ENCODE data around the gene DDX54. TPM values are rescaled to one million over a fixed set of nuclear protein-coding genes. Genes with fewer than 3 reads are reported as not detected.
"Not testable (repeated sequence)": the region's sequence is repeated elsewhere in the genome, so short reads cannot be mapped to it uniquely, and the experiment has no call there.

DDX54 gene
- total RNA-seq, 1 donor from 2014 or later, result 65.2 TPM

- DNase-seq (ENCODE audit: low spot score), result no peak
Measured at GRCh38 chr12:113120670-113121370, 64.5 kb downstream of the DDX54 start.

DNA sequence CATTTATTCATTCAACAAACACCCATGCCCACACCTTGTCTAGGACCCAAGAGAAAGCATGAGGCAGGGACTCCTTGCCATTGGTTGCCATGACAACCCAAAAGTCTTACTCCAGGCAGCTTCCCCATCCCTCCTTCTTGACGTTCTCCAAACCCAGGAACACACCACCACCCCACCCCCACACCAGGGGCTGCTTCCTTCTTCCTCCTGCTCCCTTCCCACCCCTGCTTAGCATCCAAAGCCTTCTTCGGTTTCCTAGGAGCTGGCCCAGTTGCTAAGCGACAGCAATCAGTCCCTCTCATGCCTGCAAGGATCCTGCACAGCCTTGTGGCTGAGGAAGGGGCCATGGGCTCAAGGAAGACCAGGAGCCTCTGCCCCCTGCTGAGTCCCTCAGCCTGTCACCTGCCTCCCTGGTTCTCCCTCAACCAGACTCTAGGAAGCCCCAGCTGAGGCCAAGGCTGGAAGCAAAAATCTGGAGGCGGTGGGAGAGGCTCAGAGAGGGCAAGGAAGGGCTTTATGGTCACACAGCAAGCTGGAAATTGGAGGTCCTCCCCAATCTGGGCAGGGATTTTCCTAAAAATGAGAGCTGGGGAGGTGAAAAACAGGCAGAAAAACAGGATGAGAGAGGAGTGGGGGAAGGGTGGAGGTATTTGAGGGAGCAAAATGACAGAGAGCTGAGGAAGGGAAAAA lies 65.2 kb downstream of the DDX54 start:
- DNase-seq (ENCODE audit: low spot score), result no peak

DNA sequence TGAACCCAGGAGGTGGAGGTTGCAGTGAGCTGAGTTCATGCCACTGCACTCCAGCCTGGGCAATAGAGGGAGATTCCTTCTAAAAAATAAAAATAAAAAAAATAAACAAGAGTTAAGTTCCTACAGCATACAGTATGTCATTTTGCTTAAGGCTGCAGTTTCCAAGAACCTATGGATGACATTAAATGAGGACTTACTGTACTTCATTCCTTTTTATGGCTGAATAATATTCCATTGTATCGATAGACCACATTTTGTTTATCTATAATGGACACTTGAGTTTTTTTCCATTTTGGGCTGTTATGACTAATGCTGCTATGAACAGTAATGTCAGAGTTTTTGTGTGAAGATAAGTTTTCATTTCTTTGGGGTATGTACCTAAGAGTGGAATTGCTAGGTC lies 67.1 kb downstream of the DDX54 start:
- DNase-seq (ENCODE audit: low spot score), result no peak

DNA sequence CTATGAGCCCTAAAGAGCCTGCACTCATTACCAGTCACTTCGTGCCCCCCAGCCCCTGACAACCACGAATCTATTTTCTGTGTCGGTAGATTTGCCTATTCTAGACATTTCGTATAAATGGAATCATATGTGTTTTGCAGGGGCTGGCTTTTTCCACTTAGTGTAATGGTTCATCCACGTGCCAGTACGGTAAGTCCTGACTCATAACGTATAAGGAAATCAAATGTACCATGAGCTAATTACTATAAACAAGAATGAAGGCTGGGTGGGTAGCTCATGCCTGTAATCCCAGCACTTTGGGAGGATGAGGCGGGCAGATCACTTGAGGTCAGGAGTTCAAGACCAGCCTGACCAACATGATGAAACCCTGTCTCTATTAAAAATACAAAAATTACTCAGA lies 67.6 kb downstream of the DDX54 start:
- not testable (repeated sequence) for DNase-seq (ENCODE audit: low spot score)

DNA sequence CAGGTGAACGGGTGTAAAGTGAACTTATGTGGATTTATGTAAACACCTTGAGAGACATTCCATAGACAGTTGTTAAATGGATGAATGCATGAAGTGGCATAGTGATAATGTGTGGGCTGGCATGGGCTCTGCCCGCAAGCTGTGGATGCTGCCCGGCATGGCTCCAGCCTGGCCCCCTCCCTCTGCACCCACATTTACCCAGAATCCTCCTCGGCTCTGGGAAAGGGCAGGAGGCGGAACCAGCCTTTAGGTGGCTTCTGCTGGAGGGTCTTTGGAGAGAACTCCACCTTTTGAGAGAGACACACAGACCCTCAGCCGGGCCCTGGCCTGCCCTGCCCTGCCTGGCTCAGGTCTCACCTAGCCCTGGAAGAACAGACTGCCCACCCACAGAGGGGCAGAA lies 68.4 kb downstream of the DDX54 start:
- no peak for DNase-seq (ENCODE audit: low spot score)

GRCh38 chr12:113115455-113116126 lies 69.7 kb downstream of the DDX54 start:
- DNase-seq (ENCODE audit: low spot score), result no peak

DNA sequence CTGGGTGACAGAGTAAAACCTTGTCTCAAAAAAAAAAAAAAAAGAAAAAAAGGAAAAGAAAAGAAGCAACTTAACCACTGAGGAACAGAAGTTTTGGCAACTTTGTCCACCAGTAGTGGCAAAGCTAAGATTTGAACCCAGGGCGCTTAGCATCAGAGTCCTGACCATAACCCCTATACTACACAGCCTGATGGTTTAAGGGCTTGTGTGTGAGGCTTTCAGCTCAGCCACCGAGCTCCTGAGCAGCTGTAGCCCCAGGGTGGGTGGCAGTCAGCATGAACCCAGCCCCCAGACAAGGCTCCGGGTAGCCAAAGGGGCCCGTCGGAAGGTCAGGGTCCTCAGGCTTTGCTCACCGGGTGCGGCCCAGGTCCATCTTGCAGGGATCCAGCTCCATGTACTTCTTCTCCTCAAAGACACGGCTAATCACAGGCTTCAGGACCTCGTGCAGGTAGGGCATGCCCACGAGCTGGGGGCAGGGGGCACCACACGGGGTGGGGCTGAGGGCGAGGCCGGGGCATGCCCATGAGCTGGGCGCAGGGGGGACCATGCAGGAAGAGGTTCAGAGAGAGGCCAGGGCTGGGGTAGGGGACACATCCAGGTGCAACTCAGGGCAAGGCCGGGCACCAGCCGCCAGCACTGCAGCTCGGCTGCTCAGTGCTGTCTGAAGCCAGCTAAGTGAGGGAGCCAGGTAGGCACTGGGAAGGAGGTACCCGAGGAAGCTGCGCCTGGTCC lies 70.7 kb downstream of the DDX54 start:
- DNase-seq (ENCODE audit: low spot score), result no peak

- no peak for DNase-seq (ENCODE audit: low spot score)
Measured at GRCh38 chr12:113113397-113113796, 71.9 kb downstream of the DDX54 start.

DNA sequence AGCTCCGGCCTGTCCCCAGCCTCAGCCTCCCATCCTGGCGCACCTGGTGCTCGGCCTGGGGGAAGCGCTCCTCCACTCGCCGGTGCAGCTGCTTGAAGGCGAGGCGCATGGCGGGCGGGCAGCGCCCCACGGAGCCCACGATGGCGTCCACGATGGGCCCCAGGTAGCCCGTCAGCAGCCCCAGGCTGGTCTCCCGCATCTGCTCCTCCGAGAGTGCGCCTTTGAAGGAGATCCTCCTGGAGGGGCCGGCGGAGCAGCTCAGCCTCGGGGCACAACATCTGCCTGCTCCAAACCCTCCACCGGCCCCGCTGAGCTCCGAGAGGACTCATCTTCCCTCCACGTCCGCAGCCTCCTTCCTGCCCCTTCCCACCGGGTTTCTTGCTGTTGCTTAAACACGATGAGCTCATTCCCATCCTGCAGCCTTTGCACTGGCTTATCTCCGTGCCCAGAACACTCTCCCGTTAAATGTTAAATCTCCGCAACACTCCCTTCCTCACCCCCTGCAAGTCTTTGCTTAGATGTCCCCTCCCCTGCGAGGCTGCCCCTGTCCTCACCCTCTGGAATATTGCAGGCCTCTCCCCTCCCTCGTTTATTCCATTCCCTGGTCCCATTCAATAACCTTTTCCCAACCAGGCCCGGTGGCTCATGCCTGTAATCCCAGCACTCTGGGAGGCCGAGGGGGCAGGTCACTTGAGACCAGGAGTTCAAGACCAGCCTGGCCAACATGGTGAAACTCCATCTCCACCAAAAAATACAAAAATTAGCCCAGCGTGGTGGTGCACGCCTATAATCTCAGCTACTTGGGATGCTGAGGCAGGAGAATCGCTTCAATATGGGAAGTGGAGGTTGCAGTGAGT lies 73.0 kb downstream of the DDX54 start:
- DNase-seq (ENCODE audit: low spot score), result no peak

- no peak for DNase-seq (ENCODE audit: low spot score)
Measured at GRCh38 chr12:113111247-113111646, 74.0 kb downstream of the DDX54 start.

GRCh38 chr12:113109872-113110599 lies 75.2 kb downstream of the DDX54 start:
- no peak for DNase-seq (ENCODE audit: low spot score)

DNA sequence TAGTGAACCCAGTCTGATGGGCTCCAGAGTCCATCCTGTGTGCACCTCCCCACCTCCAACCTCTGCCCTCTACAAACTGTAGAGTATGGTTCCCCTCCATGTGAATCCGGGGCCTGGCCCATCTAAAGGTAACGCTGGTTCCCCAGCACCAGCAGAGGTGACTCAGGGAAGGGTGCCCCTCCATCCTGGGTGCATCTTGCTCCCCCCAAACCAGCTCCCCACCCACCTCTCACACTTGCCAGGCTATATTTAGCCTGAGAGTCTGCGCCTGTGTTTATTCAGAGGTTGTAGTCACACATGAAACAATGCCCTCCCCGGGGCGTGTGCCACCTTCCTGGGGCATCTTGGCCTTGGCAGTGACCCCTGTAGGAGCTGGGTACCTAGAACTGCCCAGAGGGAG lies 75.9 kb downstream of the DDX54 start:
- no peak for DNase-seq (ENCODE audit: low spot score)

DNA sequence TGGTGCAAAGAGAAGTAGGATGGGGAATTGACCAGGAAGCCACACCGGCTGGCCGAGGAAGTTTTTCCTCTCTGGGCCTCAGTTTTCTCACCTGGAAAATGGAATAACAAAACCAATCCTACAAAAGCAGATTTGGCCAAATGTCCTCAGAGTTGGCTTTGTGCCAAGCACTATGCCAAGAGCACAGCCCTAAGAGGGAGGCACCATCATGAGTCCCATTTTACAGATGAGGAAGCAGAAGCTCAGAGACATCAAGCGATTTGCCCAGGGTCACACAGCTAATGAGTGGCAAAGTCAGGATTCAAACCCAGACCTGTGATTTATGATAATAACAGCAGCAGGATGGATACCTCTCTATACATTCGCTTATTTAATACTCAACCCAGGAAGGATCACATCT lies 77.0 kb downstream of the DDX54 start:
- DNase-seq (ENCODE audit: low spot score), result no peak

Other genes with a start within 250 kb of the DDX54 start
- 33.4 TPM for gene OAS3, start 247.0 kb downstream of the DDX54 start, total RNA-seq
- 27.5 TPM for gene OAS2, start 207.0 kb downstream of the DDX54 start, total RNA-seq
- 1.1 TPM for gene DTX1, start 128.7 kb downstream of the DDX54 start, total RNA-seq
- gene RASAL1, start 49.7 kb downstream of the DDX54 start, total RNA-seq, result 1.6 TPM
- gene CFAP73, start 35.8 kb downstream of the DDX54 start, total RNA-seq, result not detected
- gene RITA1, start 243 bp upstream of the DDX54 start, total RNA-seq, result 11.6 TPM
- 133 TPM for gene TPCN1, start 36.0 kb upstream of the DDX54 start, total RNA-seq
- gene SLC8B1, start 149.6 kb upstream of the DDX54 start, total RNA-seq, result 49.5 TPM
- 31.8 TPM for gene PLBD2, start 173.1 kb upstream of the DDX54 start, total RNA-seq
- gene SDS, start 218.4 kb upstream of the DDX54 start, total RNA-seq, result 6.4 TPM
- gene SDSL, start 236.9 kb upstream of the DDX54 start, total RNA-seq, result 17.4 TPM